ENCODE measurements around the gene DACH1.

DACH1 gene

GRCh38 chr13:71672512-71672911, 194.5 kb downstream of the DACH1 start:
- H3K4me3 ChIP-seq (replicated peaks; ENCODE audit: low read depth, low read length): no peak overlapping the region
- TF ChIP-seq CTCF (IDR thresholded peaks at IDR 0.05; ENCODE audit: low read length, missing control alignments): peak; percentile 30
- DNase-seq (ENCODE audit: low read depth): peak; percentile 16

GRCh38 chr13:71663431-71663830, 203.6 kb downstream of the DACH1 start:
- TF ChIP-seq CTCF (IDR thresholded peaks at IDR 0.05; ENCODE audit: low read length, missing control alignments): no peak
- H3K4me3 ChIP-seq (replicated peaks; ENCODE audit: low read depth, low read length): no peak overlapping the region
- peak; percentile 28 for DNase-seq (ENCODE audit: low read depth)

GRCh38 chr13:71661921-71662320, 205.1 kb downstream of the DACH1 start:
- DNase-seq (ENCODE audit: low read depth): peak; percentile 97
- no peak for TF ChIP-seq CTCF (IDR thresholded peaks at IDR 0.05; ENCODE audit: low read length, missing control alignments)

GRCh38 chr13:71659404-71659803, 207.6 kb downstream of the DACH1 start:
- no peak for TF ChIP-seq CTCF (IDR thresholded peaks at IDR 0.05; ENCODE audit: low read length, missing control alignments)
- DNase-seq (ENCODE audit: low read depth): no peak
- H3K4me3 ChIP-seq (replicated peaks; ENCODE audit: low read depth, low read length): no peak overlapping the region

More at GRCh38 chr13:71661921-71662320, 205.1 kb downstream of the DACH1 start:
- H3K4me3 ChIP-seq (replicated peaks; ENCODE audit: low read depth, low read length): no peak overlapping the region

- DNase-seq (ENCODE audit: low read depth): no peak
- H3K4me3 ChIP-seq (replicated peaks; ENCODE audit: low read depth, low read length): no peak overlapping the region
- TF ChIP-seq CTCF (IDR thresholded peaks at IDR 0.05; ENCODE audit: low read length, missing control alignments): no peak
Measured at GRCh38 chr13:71645467-71645866, 221.5 kb downstream of the DACH1 start.

GRCh38 chr13:71644579-71644978, 222.4 kb downstream of the DACH1 start:
- TF ChIP-seq CTCF (IDR thresholded peaks at IDR 0.05; ENCODE audit: low read length, missing control alignments): no peak
- no peak overlapping the region for H3K4me3 ChIP-seq (replicated peaks; ENCODE audit: low read depth, low read length)
- DNase-seq (ENCODE audit: low read depth): no peak

GRCh38 chr13:71643448-71643860, 223.6 kb downstream of the DACH1 start:
- TF ChIP-seq CTCF (IDR thresholded peaks at IDR 0.05; ENCODE audit: low read length, missing control alignments): no peak
- no peak for DNase-seq (ENCODE audit: low read depth)
- H3K4me3 ChIP-seq (replicated peaks; ENCODE audit: low read depth, low read length): no peak overlapping the region

All from fibroblast of pulmonary artery (primary cell).